ENCODE results near the gene FOLR3.
"Not testable (repeated sequence)": the region's sequence is repeated elsewhere in the genome, so short reads cannot be mapped to it uniquely, and the experiment has no call there.

The FOLR3 gene

GRCh38 chr11:72160319-72160718 is 24.8 kb downstream of the FOLR3 start:
- DNase-seq (ENCODE audit: low read depth): no peak
- TF ChIP-seq, protein P1, sequence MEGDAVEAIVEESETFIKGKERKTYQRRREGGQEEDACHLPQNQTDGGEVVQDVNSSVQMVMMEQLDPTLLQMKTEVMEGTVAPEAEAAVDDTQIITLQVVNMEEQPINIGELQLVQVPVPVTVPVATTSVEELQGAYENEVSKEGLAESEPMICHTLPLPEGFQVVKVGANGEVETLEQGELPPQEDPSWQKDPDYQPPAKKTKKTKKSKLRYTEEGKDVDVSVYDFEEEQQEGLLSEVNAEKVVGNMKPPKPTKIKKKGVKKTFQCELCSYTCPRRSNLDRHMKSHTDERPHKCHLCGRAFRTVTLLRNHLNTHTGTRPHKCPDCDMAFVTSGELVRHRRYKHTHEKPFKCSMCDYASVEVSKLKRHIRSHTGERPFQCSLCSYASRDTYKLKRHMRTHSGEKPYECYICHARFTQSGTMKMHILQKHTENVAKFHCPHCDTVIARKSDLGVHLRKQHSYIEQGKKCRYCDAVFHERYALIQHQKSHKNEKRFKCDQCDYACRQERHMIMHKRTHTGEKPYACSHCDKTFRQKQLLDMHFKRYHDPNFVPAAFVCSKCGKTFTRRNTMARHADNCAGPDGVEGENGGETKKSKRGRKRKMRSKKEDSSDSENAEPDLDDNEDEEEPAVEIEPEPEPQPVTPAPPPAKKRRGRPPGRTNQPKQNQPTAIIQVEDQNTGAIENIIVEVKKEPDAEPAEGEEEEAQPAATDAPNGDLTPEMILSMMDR (IDR thresholded peaks at IDR 0.05; ENCODE audit: control insufficient read depth, insufficient read depth, low read depth, low read length, missing control alignments): no peak
- H3K4me3 ChIP-seq (ENCODE audit: control insufficient read depth, low read depth, low read length): no peak overlapping the region

GRCh38 chr11:72162891-72163492 is 27.5 kb downstream of the FOLR3 start:
- TF ChIP-seq, protein P1 (IDR thresholded peaks at IDR 0.05; ENCODE audit: control insufficient read depth, insufficient read depth, low read depth, low read length, missing control alignments): no peak
- no peak for DNase-seq (ENCODE audit: low read depth)
- no peak overlapping the region for H3K4me3 ChIP-seq (ENCODE audit: control insufficient read depth, low read depth, low read length)

- DNase-seq (ENCODE audit: low read depth): not testable (repeated sequence)
Measured at GRCh38 chr11:72164187-72164586, 28.7 kb downstream of the FOLR3 start.

GRCh38 chr11:72169046-72169555 is 33.6 kb downstream of the FOLR3 start:
- H3K4me3 ChIP-seq (ENCODE audit: control insufficient read depth, low read depth, low read length); DNase-seq (ENCODE audit: low read depth): not testable (repeated sequence)

More at GRCh38 chr11:72164187-72164586, 28.7 kb downstream of the FOLR3 start:
- H3K4me3 ChIP-seq (ENCODE audit: control insufficient read depth, low read depth, low read length): not testable (repeated sequence)

DNA sequence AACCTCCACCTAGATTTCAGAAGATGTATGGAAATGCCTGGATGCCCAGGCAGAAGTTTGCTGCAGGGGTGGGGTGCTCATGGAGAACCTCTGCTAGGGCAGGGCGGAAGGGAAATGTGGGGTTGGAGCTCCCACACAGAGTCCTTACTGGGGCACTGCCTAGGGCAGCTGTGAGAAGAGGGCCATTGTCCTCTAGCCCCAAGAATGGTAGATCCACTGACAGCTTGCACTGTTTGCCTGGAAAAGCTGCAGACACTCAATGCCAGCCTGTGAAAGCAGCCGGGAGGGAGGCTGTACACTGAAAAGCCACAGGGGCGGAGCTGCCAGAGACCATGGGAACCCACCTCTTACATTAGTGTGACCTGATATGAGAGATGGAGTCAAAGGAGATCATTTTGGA is 34.2 kb downstream of the FOLR3 start:
- H3K4me3 ChIP-seq (ENCODE audit: control insufficient read depth, low read depth, low read length); DNase-seq (ENCODE audit: low read depth): not testable (repeated sequence)

DNA sequence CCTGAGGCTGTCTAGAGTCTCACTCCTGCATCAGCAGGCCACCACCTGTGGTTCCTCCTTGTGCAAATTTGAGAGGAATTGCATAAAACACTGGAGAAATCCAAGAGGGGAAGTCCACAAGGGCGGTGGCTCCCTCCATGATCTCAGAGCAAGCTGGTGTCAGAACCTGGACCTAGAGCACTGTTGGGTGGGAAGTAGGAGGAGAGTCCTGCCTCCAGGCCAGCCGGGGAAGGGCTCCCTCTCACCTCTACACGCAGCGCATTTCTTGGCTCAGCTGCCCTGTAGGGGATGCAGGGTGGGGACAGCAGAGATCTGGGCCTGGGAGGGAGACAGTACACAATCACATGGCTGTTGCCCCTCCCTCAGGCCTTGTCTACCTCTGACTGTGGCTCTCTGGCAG is 36.5 kb downstream of the FOLR3 start:
- not testable (repeated sequence) for H3K4me3 ChIP-seq (ENCODE audit: control insufficient read depth, low read depth, low read length); DNase-seq (ENCODE audit: low read depth)

DNA sequence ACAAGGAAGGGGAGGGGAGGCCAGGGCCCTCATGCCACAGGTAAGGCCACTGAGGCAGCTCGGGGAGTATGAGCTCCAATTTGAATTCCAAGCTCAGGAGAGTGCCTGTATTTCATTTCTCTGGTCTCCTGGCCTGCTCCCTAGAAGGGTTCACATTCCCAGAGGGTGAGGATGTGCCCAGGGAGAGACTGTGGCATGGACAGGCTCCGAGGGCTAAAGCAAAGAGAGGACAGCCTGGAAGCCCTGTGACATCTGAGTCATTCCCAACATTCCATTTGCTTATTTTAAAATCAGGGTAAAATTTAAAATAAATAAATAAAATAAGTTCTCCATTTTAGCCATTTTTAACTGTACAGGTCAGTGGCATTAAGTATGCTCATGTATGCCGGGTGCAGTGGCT is 37.8 kb downstream of the FOLR3 start:
- TF ChIP-seq, protein P1 (IDR thresholded peaks at IDR 0.05; ENCODE audit: control insufficient read depth, insufficient read depth, low read depth, low read length, missing control alignments): no peak
- H3K4me3 ChIP-seq (ENCODE audit: control insufficient read depth, low read depth, low read length): no peak overlapping the region
- no peak for DNase-seq (ENCODE audit: low read depth)

GRCh38 chr11:72174302-72175070 is 39.0 kb downstream of the FOLR3 start:
- DNase-seq (ENCODE audit: low read depth): no peak
- H3K4me3 ChIP-seq (ENCODE audit: control insufficient read depth, low read depth, low read length): no peak overlapping the region
- TF ChIP-seq, protein P1 (IDR thresholded peaks at IDR 0.05; ENCODE audit: control insufficient read depth, insufficient read depth, low read depth, low read length, missing control alignments): no peak

DNA sequence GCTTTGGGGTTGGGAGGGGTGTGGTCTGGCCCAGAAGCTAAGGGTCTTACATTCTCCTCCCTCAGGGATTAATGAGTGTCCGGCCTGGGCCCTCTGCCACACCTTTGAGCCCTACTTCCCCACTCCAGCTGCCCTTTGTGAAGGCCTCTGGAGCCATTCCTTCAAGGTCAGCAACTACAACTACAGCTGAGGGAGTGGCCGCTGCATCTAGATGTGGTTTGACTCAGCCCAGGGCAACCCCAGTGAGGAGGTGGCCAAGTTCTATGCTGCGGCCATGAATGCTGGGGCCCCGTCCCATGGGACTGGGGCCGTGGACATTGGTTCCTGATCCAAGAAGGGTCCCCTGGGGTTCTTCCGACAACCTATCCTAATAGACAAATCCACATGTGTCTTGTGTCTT is 42.1 kb downstream of the FOLR3 start:
- TF ChIP-seq, protein P1 (IDR thresholded peaks at IDR 0.05; ENCODE audit: control insufficient read depth, insufficient read depth, low read depth, low read length, missing control alignments): no peak
- DNase-seq (ENCODE audit: low read depth): no peak
- H3K4me3 ChIP-seq (ENCODE audit: control insufficient read depth, low read depth, low read length): no peak overlapping the region

Data from AG09309 (cell line).